Right hindlimb (tissue), 1 donor: ENCODE measurements around the gene ZACN.
"Not testable (repeated sequence)": the region's sequence is repeated elsewhere in the genome, so short reads cannot be mapped to it uniquely, and the experiment has no call there.

ENCODE experiments used
- DNase-seq: peaks from one replicate; pipeline ENCODE4 v3.0.0-alpha.2; 2018

The ZACN gene

GRCh38 chr17:76054112-76054476 is 24.9 kb upstream of the ZACN start:
- DNase-seq = no peak

DNA sequence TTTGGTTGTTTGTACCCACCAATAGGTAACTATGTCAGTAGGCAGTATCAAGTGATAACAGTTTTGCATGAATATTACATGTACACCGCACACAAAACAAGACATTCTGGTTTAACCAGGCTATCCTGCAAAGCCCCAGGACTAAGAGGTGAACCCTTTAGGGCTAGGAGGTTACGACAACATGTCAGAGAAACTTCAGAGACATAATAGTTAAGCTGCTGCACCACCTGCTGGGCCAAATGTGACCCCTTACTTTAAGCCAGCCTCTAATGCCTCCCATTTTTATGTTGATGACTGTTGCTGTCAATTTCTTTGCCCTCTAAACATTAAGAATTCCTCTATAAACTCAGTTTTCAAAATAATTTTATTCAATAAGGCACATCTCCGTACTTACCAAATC is 22.1 kb upstream of the ZACN start:
- no peak for DNase-seq

- not testable (repeated sequence) for DNase-seq
Observed at GRCh38 chr17:76058264-76058663, 20.7 kb upstream of the ZACN start.

DNA sequence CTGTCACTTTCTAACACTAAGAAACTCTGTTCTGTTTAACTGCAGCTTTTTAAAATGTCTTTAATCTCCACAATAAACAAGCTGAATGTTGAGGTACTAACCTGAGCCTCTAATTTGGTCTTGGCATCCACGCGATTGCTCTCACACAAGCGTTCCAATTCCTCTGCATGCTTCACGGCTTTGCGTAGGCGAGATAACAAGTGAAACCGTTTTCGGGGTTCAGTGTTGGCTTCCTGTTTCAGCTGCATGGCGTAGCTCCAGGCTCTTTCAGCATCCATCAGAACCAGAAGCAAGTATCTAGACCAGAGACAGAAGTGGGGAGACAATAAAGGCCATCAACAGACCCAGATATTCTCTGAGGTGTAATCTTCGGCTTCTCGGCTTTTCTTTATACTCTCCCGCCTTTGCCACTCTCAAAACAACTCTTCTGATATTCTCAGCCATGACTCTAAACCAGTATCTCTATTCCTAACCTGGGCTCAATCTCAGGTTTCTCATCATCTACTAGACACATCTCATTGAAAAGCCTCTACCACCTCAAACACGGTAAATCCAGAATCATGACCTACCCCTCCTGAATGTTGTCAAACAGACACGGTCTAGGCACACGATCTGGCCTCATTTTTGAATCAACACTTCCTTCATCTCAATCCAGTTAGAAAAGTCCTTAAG is 15.0 kb upstream of the ZACN start:
- DNase-seq = no peak

- DNase-seq = no peak
Observed at GRCh38 chr17:76065775-76066174, 13.2 kb upstream of the ZACN start.

- DNase-seq = no peak
Observed at GRCh38 chr17:76071531-76072147, 7.3 kb upstream of the ZACN start.

GRCh38 chr17:76072148-76072858 is 6.7 kb upstream of the ZACN start, which contains the start of gene SRP68:
TSS of gene SRP68 (minus strand) at chr17:76072517. CDS start at chr17:76072491, 26 bp downstream.
- peak; percentile 97 for DNase-seq

DNA sequence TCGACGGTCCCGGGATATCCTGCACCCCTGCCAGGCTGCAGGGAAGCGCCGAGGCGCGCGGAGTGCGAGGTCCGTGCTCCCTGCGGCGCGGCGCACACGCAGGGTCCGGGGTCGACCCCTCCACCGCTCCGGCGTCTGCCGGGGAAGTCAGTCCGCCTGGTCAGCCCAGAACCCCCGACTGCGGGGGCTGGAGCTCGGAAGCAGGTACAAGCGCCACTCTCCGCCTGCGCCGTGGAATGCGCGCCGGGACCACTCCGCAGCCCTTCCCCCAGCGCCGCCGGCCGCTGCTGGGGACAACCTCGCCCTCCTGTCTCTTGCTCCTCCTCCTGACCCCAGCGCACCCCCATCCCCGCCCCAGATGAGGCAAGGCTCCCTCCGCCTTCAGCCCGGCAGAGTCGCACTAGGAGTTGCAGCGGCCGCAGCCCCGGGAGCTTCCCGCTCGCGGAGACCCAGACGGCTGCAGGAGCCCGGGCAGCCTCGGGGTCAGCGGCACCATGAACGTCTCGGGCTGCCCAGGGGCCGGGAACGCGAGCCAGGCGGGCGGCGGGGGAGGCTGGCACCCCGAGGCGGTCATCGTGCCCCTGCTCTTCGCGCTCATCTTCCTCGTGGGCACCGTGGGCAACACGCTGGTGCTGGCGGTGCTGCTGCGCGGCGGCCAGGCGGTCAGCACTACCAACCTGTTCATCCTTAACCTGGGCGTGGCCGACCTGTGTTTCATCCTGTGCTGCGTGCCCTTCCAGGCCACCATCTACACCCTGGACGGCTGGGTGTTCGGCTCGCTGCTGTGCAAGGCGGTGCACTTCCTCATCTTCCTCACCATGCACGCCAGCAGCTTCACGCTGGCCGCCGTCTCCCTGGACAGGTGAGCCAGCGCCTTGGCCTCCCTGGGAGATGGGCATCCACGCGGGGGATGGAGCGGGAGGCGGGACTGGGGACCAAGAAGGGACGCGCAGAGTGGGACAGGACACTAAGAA is 4.3 kb upstream of the ZACN start, which contains the start of gene GALR2:
Gene GALR2, plus strand, starts transcription at position 392 of the 974 bp plus-strand sequence. Its CDS starts 103 bp downstream, at position 495.
- DNase-seq = peak; percentile 27

DNA sequence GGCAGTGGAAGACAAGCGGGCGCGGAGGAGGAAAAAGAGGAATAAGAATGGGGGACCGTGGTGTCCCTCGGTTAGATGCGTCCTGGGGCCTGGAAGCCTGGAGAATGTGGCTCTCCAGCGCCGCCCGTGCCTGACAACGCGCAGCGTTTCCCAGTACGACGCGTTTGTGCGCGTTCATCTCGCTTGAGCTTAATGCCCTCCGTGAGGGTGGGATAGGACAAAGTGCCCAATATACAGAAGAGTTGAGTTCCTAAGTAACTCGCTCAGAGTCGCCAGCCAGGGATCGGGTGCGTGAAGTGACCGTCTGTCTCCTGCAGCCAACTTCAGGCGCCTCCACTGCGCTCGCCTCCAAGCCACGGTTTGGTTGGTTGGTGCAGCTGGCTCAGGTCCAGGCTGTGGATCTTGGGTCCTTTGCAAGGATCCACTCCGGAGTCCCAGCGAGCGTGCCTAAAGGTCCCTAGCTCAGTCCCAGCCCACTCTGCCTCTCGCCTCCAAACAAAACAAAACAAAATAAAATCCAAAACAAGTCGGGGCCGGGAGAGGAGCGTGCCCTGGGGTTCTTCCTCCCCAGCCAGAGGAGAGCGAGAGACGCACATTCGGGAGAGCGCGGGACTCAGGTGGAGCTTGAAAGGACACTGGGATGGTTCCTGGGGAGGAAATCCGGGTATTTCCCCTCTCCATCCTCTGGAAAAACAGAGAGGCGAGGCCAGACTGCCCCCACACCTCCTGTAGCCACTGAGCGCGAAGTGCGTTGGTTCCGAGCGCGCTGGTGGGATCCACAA is 3.4 kb upstream of the ZACN start:
- no peak for DNase-seq

DNA sequence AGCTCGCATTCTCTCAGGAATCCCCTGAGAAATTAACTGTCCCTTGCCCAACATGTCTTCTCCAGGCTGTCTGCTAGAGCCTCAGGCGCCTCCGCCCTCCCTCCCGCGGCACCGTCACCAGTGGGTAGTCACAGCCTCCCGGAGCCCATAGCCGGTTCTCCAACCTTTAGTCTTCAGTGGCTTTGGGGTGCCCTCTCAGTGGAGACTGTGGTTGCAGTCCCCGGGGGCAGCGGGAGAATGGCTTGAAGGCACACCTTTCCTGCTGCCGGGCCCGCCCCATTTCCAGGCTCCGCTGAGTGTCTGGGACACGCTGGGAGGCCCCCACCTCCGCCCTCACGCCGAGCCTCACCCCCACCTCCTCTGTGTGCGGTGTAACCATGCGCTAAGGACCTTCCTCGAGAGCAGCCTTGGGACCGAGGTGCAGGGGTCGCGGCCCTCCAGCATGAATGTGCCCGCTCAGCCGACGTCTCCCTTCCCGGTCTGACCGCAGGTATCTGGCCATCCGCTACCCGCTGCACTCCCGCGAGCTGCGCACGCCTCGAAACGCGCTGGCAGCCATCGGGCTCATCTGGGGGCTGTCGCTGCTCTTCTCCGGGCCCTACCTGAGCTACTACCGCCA is 2.7 kb upstream of the ZACN start:
- DNase-seq = no peak

GRCh38 chr17:76076765-76077583 is 2.0 kb upstream of the ZACN start:
- DNase-seq = peak; percentile 28

GRCh38 chr17:76077584-76078110 is 1.3 kb upstream of the ZACN start:
- no peak for DNase-seq

DNA sequence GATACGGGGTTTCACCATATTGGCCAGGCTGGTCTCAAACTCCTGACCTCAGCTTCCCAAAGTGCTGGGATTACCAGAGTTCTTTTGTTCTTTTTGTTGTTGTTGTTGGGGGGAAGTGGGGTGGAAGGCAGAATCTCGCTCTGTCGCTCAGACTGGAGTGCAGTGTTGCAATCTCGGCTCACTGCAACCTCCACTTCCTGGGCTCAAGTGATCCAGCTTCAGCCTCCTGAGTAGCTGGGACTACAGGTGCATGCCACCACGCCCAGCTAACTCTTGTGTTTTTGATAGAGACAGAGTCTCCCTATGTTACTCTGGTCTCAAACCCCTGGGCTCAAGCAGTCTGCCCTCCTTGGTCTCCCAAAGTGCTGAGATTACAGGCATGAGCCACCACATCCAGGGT is 612 bp upstream of the ZACN start:
- not testable (repeated sequence) for DNase-seq

DNA sequence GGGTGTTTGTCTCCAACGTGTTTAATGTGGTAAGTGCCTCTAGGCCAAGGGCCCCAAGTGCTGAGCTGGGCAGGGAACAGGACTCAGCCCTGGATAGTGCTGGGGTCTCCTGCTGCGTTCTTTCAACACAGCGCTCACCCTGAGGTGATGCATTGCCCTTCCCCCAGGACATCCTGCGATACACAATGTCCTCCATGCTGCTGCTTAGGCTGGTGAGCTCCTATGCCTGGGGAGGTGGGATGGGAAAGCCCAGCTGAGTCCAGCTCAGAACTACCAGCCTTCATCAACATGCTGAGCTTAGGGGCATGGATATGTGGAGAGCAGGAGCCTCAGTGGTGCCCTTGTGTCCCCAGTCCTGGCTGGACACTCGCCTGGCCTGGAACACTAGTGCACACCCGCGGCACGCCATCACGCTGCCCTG is 563 bp downstream of the ZACN start:
- peak; percentile 21 for DNase-seq

DNA sequence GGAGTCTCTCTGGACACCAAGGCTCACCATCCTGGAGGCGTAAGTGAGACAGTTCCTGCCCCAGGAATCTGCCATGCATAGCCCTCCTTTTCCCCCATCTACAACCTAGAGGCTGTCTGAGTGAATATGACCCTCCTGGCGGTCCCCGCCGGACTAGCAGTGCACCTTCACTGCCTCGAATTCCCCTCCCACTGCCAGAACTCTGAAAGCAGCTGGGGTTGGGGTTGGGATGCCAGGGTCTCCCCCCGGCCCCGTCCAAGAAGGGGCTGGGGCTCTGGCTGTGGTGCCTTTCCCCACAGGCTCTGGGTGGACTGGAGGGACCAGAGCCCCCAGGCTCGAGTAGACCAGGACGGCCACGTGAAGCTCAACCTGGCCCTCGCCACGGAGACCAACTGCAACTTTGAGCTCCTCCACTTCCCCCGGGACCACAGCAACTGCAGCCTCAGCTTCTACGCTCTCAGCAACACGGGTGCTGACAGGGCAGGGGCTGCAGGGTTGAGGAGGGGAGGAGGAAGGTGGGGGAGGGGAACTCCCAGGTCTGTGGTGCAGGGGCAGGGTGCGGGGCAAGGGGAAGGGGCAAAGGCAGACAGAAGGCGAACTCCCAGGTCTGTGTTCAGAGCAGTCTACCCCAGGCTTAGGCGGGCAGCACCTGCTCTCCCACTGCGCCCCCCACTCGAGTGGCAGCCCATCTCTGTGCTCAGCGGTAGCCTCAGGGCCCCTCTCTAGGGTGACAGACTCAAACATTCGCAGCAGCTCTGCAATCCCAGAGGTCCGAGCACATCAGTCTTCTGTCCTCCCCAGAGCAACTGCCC is 1.2 kb downstream of the ZACN start:
- peak; percentile 51 for DNase-seq

DNA sequence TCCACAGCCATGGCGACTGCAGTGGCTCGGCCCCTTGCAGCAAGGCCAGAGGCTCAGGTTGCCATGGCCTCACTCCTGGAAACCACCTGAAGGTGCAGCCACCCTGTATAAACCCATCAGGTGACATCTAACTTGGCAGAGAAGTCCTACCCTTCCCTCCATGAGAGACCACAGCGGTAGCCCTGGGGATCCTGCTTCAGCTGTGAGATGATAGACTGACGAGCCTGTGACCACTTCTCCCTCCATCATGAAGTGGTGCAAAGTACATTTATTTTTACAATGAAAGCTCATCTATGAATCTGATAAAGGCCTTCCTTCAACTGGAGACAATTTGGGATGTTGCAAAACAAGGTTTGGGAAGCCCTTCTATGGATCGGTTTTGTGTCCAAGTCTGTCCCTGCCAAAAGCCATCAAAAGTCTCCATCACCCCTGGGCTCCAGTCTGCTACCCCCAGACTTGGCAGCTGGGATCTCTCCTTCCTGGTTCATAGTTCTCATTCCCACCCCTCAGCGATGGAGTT is 1.8 kb downstream of the ZACN start:
- DNase-seq = peak; percentile 20

DNA sequence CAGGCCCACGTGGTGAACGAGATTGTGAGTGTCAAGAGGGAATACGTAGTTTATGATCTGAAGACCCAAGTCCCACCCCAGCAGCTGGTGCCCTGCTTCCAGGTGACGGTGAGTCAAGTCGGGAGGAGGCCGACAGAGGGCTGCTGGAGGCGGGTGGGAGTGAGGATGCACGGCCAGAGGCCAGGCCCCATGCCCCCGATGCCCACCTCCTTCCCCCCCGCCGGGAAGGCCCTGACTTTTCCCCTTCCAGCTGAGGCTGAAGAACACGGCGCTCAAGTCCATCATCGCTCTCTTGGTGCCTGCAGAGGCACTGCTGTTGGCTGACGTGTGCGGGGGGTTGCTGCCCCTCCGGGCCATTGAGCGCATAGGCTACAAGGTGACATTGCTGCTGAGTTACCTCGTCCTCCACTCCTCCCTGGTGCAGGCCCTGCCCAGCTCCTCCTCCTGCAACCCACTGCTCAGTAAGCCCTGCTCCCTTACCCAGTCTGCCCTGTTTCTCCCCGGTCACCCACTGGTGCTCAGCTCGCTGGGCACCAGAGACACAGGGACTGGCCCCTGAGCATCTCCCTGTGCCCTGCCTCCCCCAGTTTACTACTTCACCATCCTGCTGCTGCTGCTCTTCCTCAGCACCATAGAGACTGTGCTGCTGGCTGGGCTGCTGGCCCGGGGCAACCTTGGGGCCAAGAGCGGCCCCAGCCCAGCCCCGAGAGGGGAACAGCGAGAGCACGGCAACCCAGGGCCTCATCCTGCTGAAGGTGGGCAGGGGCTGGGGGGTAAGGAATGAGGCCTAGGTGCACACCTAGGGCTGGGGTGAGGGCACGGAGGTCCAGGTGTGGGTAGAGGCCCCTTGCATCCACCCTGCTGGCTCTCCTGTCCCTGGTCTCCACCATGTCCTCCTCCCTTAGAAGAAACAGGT is 2.6 kb downstream of the ZACN start:
- DNase-seq = peak; percentile 22
